ENCODE measurements around the gene FKBP10.

- TF ChIP-seq CTCF (conservative IDR thresholded peaks at IDR 0.05; ENCODE audit: low read depth, low read length) (no peak), EZH2 (IDR thresholded peaks at IDR 0.05; ENCODE audit: borderline replicate concordance, low read depth, low read length, poor library complexity, severe bottlenecking) (no peak)
Measured at GRCh38 chr17:41822216-41823140, 9.7 kb downstream of the FKBP10 start.

Measured in A673 (cell line).